DND-41 (cell line): ENCODE data around the gene TCEA3.

Source experiments
- ATAC-seq: fragments of 200-7000 bp; cut with Tn5 transposase; 3 replicates; pipeline ENCODE4 v1.9.1; 2021; ENCODE audit warnings: low read depth; ENCODE audit not compliant: insufficient read depth
- DNase-seq: peaks from one replicate; pipeline ENCODE4 v3.0.0-alpha.2; 2020
- H2AFZ ChIP-seq: 2 replicates; pipeline ENCODE4 v1.6.0; 2012; ENCODE audit warnings: low read depth, low read length
- H3K27ac ChIP-seq: 2 replicates; pipeline ENCODE4 v1.5.1; 2012; ENCODE audit warnings: low read length, inconsistent platforms
- H3K27me3 ChIP-seq: fragments of 200-600 bp; sonication (generic); 2 replicates; pipeline ENCODE4 v1.6.0; 2012; ENCODE audit warnings: low read length, mild to moderate bottlenecking, inconsistent platforms; ENCODE audit not compliant: insufficient read depth, poor library complexity
- H3K36me3 ChIP-seq: 2 replicates; pipeline ENCODE4 v1.5.1; 2012; ENCODE audit warnings: low read length, inconsistent platforms; ENCODE audit not compliant: insufficient read depth
- H3K4me1 ChIP-seq: 2 replicates; pipeline ENCODE4 v1.5.1; 2012; ENCODE audit warnings: mild to moderate bottlenecking, low read length; ENCODE audit not compliant: insufficient read depth
- H3K4me2 ChIP-seq: 2 replicates; pipeline ENCODE4 v1.6.0; 2012; ENCODE audit warnings: mild to moderate bottlenecking, moderate library complexity, low read length, inconsistent platforms; ENCODE audit not compliant: insufficient read depth
- H3K4me3 ChIP-seq, 2 experiments: fragments of 200-600 bp in 1 of 2; shearing (Covaris generic) in 1 of 2; 2 replicates each; pipeline ENCODE4 v1.5.1; 2012 to 2016; ENCODE audit warnings: inconsistent platforms in 2 of 2, low read length in 2 of 2, mild to moderate bottlenecking in 2 of 2, low read depth in 1 of 2, moderate library complexity in 1 of 2
- H3K79me2 ChIP-seq: 2 replicates; pipeline ENCODE4 v1.6.0; 2012; ENCODE audit warnings: low read length, inconsistent platforms; ENCODE audit not compliant: insufficient read depth
- H3K9ac ChIP-seq: 2 replicates; pipeline ENCODE4 v1.6.0; 2012; ENCODE audit warnings: low read depth, mild to moderate bottlenecking, inconsistent platforms, low read length, moderate library complexity
- H3K9me3 ChIP-seq: 2 replicates; pipeline ENCODE4 v1.5.1; 2012; ENCODE audit warnings: low read length, moderate library complexity, mild to moderate bottlenecking, inconsistent platforms; ENCODE audit not compliant: insufficient read depth, severe bottlenecking
- H4K20me1 ChIP-seq: 2 replicates; pipeline ENCODE4 v1.6.0; 2012; ENCODE audit warnings: low read length; ENCODE audit not compliant: insufficient read depth
- CTCF ChIP-seq: IDR thresholded peaks from 2 replicates; pipeline ENCODE4 v1.5.1; 2012; ENCODE audit warnings: borderline replicate concordance, low read length, moderate library complexity, mild to moderate bottlenecking; ENCODE audit not compliant: poor library complexity, severe bottlenecking; ENCODE audit errors: extremely low read depth
- EZH2 ChIP-seq: IDR thresholded peaks from 3 replicates; pipeline ENCODE4 v1.6.1; 2012; ENCODE audit warnings: borderline replicate concordance, low read depth, mild to moderate bottlenecking, moderate library complexity, low read length, inconsistent platforms; ENCODE audit not compliant: severe bottlenecking

TCEA3 gene

GRCh38 chr1:23416964-23417363 lies 7.6 kb downstream of the TCEA3 start:
- TF ChIP-seq EZH2 (no peak), CTCF (no peak)
- Histone ChIP-seq H3K4me1 (no peaks in the 10 kb centered on the region), H3K27ac (no peak overlapping the region), H4K20me1 (no peaks in the 10 kb centered on the region), H3K4me2 (no peak overlapping the region), H3K27me3 (peaks cover 12% of the 10 kb centered on the region), H3K9me3 (no peaks in the 10 kb centered on the region), H2AFZ (no peak overlapping the region), H3K9ac (no peak overlapping the region), H3K79me2 (no peaks in the 10 kb centered on the region), H3K4me3 (no peak overlapping the region), H3K36me3 (no peaks in the 10 kb centered on the region)
- DNase-seq (no peak), ATAC-seq (no peak)

GRCh38 chr1:23408797-23409290 lies 15.7 kb downstream of the TCEA3 start:
- Histone ChIP-seq H3K4me3 (no peak overlapping the region), H4K20me1 (no peaks in the 10 kb centered on the region), H3K9ac (no peak overlapping the region), H3K4me2 (no peak overlapping the region), H3K9me3 (no peaks in the 10 kb centered on the region), H3K27ac (no peak overlapping the region), H3K4me1 (peaks cover 7% of the 10 kb centered on the region), H2AFZ (no peak overlapping the region), H3K36me3 (no peaks in the 10 kb centered on the region), H3K79me2 (no peaks in the 10 kb centered on the region), H3K27me3 (no peaks in the 10 kb centered on the region)
- DNase-seq (no peak), ATAC-seq (no peak)
- TF ChIP-seq CTCF: no peak
- TF ChIP-seq EZH2: no peak

- DNase-seq (no peak), ATAC-seq (no peak)
- Histone ChIP-seq H4K20me1 (no peaks in the 10 kb centered on the region), H3K4me3 (no peak overlapping the region), H3K27ac (no peak overlapping the region), H3K79me2 (no peaks in the 10 kb centered on the region), H3K9me3 (no peaks in the 10 kb centered on the region), H3K9ac (no peak overlapping the region), H3K4me2 (no peak overlapping the region), H3K36me3 (no peaks in the 10 kb centered on the region), H3K4me1 (peaks cover 13% of the 10 kb centered on the region), H3K27me3 (no peaks in the 10 kb centered on the region), H2AFZ (no peak overlapping the region)
- TF ChIP-seq EZH2 (no peak), CTCF (no peak)
These were observed 17.4 kb downstream of the TCEA3 start for GRCh38 chr1:23407016-23407630.

- H3K27ac ChIP-seq: no peak overlapping the region
- ATAC-seq (no peak), DNase-seq (no peak)
- H2AFZ ChIP-seq: no peak overlapping the region
- H3K9me3 ChIP-seq: no peaks in the 10 kb centered on the region
- TF ChIP-seq EZH2: no peak
- TF ChIP-seq CTCF: no peak
- peaks cover 13% of the 10 kb centered on the region for H3K4me1 ChIP-seq
- no peaks in the 10 kb centered on the region for H3K27me3 ChIP-seq
- no peak overlapping the region for H3K4me2 ChIP-seq
- H3K4me3 ChIP-seq: no peak overlapping the region
- H3K36me3 ChIP-seq: no peaks in the 10 kb centered on the region
- H3K9ac ChIP-seq: no peak overlapping the region
- H3K79me2 ChIP-seq: no peaks in the 10 kb centered on the region
- H4K20me1 ChIP-seq: no peaks in the 10 kb centered on the region
These were observed 18.6 kb downstream of the TCEA3 start for GRCh38 chr1:23405946-23406345.
